ENCODE measurements around the gene AGXT2. TPM values are rescaled to one million over a fixed set of nuclear protein-coding genes. Genes with fewer than 3 reads are reported as not detected.

The AGXT2 gene
- total and polyA plus RNA-seq, 2 donors (not counting 3 experiments of a cell fraction or from before 2014, with no cell fraction given), result not detected

GRCh38 chr5:35052838-35053237 is 5.1 kb upstream of the AGXT2 start:
- H3K4me2 ChIP-seq (ENCODE audit: insufficient read depth, low read length), result no peak overlapping the region
- H3K9me3 ChIP-seq (replicated peaks; ENCODE audit: control insufficient read depth, insufficient read depth, low read length), result no peaks in the 10 kb centered on the region
- FAIRE-seq, result no peak
- dilution Hi-C loops (cut with MboI; ENCODE audit: extremely low pct_ligation_motif_present, low sequenced_read_pairs) (no loop called here), intact Hi-C loops (cut with micrococcal nuclease) (no loop called here)
- ChIA-PET CTCF (no interaction called here), POLR2A (no interaction called here)
- no peaks in the 10 kb centered on the region for H3K79me2 ChIP-seq (ENCODE audit: control insufficient read depth, insufficient read depth, low read length)
- no peak overlapping the region for H3K27ac ChIP-seq (ENCODE audit: insufficient read depth, low read depth, low read length)
- H3K36me3 ChIP-seq (ENCODE audit: control insufficient read depth in 2 of 2, extremely low read depth in 1 of 2, insufficient read depth in 2 of 2, low read length in 2 of 2), result no peaks in the 10 kb centered on the region
- no TSS peak for BruUV-seq (replicated peaks)
- peaks cover 0 to 2% of the 10 kb centered on the region in 2 experiments for H3K27me3 ChIP-seq (ENCODE audit: control insufficient read depth in 2 of 2, insufficient read depth in 2 of 2, low read length in 2 of 2)
- no peak for DNase-seq (ENCODE audit: low read depth, low spot score)
- TF ChIP-seq, protein P1, sequence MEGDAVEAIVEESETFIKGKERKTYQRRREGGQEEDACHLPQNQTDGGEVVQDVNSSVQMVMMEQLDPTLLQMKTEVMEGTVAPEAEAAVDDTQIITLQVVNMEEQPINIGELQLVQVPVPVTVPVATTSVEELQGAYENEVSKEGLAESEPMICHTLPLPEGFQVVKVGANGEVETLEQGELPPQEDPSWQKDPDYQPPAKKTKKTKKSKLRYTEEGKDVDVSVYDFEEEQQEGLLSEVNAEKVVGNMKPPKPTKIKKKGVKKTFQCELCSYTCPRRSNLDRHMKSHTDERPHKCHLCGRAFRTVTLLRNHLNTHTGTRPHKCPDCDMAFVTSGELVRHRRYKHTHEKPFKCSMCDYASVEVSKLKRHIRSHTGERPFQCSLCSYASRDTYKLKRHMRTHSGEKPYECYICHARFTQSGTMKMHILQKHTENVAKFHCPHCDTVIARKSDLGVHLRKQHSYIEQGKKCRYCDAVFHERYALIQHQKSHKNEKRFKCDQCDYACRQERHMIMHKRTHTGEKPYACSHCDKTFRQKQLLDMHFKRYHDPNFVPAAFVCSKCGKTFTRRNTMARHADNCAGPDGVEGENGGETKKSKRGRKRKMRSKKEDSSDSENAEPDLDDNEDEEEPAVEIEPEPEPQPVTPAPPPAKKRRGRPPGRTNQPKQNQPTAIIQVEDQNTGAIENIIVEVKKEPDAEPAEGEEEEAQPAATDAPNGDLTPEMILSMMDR (IDR thresholded peaks at IDR 0.05; ENCODE audit: extremely low read depth in 1 of 2, insufficient read depth in 1 of 2, low read depth in 1 of 2, low read length in 2 of 2), result no peak
- no peak for TF ChIP-seq MAX (IDR thresholded peaks at IDR 0.05; ENCODE audit: insufficient read depth, insufficient read length)
- TF ChIP-seq FOS (IDR thresholded peaks at IDR 0.05; ENCODE audit: borderline replicate concordance, insufficient read depth, low read length), result no peak
- TF ChIP-seq POLR2AphosphoS5 (IDR thresholded peaks at IDR 0.05; ENCODE audit: insufficient read depth, low read depth, low read length), result no peak
- no peak for TF ChIP-seq GATA2 (IDR thresholded peaks at IDR 0.05; ENCODE audit: insufficient read depth, insufficient read length, low read depth, low read length)
- TF ChIP-seq JUN (IDR thresholded peaks at IDR 0.05; ENCODE audit: borderline replicate concordance, insufficient read depth, insufficient read length, low read depth), result no peak
- TF ChIP-seq POLR2A (IDR thresholded peaks at IDR 0.05; ENCODE audit: low read depth, low read length), result no peak
- no peak for TF ChIP-seq MYC (IDR thresholded peaks at IDR 0.05; ENCODE audit: low read depth, low read length)
- no peak for TF ChIP-seq EZH2 (IDR thresholded peaks at IDR 0.05; ENCODE audit: borderline replicate concordance, low read depth, low read length, severe bottlenecking)
- no peak overlapping the region for H3K4me3 ChIP-seq (replicated peaks in 1 of 3; ENCODE audit: insufficient read depth in 1 of 3, low read depth in 1 of 3, low read length in 3 of 3)
- H3K9me1 ChIP-seq (replicated peaks; ENCODE audit: control insufficient read depth, extremely low read depth, insufficient read depth, low read length), result no peaks in the 10 kb centered on the region
- no peaks in the 10 kb centered on the region for H3K4me1 ChIP-seq (ENCODE audit: control insufficient read depth, extremely low read depth, insufficient read depth, low read length)
- no peak overlapping the region for H2AFZ ChIP-seq (ENCODE audit: low read depth, low read length)
- no peak overlapping the region for H3K9ac ChIP-seq (replicated peaks; ENCODE audit: extremely low read depth, insufficient read depth, low read length)
- H4K20me1 ChIP-seq (replicated peaks; ENCODE audit: control insufficient read depth, extremely low read depth, insufficient read depth, low read length), result no peaks in the 10 kb centered on the region

Data from endothelial cell of umbilical vein (primary cell).